Hepatic stellate cell (primary cell): ENCODE measurements around the gene MAPK4.
"Not testable (repeated sequence)": the region's sequence is repeated elsewhere in the genome, so short reads cannot be mapped to it uniquely, and the experiment has no call there.

Source experiments
- DNase-seq: peaks from one replicate; pipeline ENCODE4 v3.0.0; 2011; ENCODE audit warnings: low spot score

The MAPK4 gene

DNA sequence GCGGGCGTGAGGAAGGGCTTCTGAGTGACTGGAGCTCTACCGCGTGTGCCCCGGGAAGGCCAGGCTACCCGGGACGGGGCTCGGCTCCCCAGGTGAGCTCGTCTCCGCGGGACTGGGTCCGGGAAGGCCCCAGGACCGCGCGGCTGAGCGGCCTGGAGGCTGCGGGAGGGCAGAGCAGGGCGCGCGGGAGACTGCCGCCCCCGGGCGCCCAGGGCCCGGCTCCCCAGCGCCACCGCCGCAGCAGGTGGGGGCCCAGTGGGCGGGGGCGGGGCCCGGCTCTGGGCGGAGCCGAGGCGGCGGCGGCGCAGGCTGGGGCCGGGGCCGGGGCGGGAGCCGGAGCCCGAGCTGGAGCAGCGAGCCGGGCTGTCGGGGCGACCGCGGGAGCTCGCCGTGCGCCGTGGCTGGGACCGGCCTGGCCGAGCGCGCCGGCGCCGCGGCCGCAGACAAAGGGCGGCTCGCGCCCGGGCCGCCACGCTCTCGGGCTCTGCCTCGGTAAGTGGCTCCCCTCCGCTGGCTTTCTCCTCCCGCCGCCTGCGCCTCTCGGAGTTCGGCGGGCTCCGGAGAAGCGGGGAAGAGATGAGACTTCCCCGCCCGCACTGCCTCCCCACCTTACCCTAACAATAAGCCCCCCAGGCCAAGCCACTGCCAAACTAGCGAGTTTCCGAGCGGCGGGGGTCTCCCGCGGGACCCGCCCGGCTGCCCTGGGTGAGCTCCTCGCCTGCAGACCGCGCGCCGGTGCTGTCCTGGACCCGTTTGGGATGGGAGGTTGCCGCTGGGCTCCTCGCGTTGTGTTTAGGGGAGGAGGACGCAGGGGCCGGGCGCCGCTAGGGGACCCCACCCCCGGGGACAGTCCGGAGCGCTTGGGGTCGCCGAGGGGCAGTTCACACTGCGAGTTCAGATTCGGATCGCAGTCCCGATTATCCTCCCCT, at the start of gene MAPK4:
Gene MAPK4 (plus strand): TSS at position 336 of the 929 bp plus-strand sequence. CDS start 103,872 bp downstream, outside the sequence.
- DNase-seq, result peak; percentile 12

DNA sequence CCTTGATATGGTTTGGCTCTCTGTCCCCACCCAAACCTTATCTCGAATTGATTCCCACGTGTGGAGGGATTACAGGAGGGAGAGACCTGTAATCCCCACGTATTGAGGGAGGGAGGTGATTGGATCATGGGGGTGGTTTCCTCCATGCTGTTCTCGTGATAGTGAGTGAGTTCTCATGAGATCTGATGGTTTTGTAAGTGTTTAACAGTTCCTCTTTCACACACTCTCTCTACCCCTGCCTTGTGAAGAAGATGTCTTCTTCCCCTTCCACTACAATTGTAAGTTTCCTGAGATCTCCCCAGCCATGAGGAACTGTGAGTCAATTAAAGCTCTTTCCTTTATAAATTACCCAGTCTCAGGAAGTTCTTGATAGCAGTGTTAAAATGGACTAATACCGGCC, 42.6 kb upstream of the MAPK4 start:
- not testable (repeated sequence) for DNase-seq

DNA sequence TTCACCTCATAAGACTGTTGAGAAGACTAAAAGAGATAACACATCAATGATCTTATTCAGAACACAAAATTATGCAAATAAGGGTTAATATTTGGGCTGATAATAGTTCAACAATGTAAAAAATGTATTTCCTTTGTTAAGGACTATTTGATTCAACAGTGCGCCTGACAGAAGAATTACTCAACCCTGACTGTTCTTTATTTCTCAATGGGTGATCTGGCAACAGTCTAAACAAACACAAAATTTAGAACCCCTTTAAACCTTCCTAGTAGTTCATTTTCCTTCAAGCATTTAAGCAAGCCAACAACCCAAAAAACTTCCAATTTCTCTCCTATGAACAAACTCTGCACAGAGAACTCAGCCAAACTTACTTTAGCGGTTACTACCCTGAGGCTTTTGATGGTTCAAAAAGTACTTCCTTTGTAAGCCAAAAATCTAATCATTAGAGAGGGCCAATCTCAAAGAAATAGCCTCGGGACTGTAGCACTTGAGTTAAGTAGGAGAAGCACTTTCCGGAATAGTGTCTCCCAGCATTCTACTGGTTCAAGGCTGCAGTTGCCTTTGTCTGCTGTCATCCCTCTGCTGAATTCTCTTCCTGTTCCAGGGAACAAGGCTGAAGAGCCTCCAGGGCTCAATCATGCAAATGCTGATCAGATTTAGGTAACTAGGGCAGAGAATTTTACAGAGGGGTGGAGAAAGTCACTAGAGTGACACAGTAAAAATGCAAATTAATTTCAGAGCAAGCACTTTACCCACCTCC, 40.9 kb upstream of the MAPK4 start:
- no peak for DNase-seq

DNA sequence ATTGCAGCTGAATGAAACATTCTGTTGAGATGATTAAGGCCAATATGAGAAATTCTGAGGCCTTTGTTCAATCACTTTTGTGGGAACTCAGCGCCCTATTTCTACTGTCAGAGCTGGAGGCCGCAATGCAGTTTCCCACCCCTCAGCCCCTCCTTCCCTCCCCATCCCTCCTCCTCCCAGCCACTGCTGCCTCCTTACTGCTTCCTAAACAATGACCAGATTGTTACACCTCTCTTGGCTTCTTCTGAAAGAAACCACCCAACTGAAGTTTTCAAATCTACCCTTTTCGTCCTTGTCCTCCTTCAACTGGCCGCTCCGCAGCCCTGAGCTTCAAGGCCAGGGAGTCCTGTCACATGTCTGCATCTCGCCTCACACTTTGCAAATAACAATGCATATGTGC, 36.7 kb upstream of the MAPK4 start:
- no peak for DNase-seq

DNA sequence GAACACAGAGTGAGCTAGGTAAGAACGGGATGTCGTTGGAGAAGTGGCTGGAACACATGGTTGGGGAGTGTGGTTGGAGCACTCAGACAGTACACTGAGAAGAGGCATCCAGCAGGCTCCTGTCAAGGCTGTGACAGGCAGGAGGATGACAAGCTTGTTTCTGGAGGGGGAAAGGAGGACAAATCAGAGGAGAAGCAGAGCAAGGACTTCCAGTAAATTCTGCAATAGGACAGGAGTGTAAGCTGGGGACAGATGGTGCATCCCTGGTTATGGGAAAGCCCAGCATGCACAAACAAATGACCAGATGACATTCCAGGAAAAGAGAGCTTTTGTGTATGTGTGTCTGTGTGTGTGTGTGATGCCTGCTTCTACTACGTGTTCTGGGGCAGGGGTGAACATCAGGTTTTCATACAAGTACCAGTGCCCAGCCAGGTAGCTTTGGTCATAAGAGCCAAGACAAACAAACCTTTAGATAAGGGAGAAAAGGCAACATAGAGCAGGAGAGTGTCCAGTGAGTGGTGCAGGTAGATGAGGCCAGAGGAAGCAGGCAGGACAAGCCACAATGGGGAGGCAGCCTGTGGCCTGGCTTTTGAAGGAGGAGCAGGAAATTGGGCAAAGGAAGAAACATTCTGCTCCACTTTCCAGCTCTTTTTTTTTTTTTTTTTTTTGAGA, 32.1 kb upstream of the MAPK4 start:
- no peak for DNase-seq

DNA sequence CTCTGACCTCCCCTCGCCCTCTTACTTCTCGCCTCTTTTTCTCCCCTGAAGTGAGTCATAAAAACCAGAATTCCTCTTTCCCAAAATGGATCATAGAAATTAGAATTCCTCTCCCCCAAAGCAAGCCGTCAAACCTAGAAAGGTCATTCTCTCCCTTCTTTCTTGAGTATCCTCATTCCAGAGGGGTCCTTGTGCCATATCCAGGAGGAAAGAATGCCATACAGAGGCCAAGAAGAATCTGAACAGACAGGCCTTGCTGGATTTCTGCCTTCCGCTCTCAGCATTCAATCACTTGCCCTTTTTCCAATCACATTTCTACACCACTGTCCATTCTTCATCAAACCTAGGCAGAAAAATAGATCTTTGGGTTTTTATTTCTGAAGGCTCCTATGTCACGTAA, 31.1 kb upstream of the MAPK4 start:
- no peak for DNase-seq

DNA sequence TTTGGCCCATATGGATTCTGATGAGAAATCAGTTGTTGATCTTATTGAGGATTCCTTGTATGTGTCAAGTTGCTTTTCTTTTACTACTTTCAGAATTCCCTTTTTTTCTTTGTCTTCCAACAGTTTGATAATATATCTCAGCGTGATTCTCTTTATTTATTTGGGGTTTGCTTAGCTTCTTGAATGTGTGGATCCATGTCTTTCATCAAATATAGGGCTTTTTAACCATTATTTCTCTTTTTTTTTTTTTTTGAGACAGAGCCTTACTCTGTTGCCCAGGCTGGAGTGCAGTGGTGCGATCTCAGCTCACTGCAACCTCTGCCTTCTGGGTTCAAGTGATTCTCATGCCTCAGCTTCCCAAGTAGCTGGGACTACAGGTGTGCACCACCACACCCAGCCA, 26.1 kb upstream of the MAPK4 start:
- DNase-seq, result not testable (repeated sequence)

DNA sequence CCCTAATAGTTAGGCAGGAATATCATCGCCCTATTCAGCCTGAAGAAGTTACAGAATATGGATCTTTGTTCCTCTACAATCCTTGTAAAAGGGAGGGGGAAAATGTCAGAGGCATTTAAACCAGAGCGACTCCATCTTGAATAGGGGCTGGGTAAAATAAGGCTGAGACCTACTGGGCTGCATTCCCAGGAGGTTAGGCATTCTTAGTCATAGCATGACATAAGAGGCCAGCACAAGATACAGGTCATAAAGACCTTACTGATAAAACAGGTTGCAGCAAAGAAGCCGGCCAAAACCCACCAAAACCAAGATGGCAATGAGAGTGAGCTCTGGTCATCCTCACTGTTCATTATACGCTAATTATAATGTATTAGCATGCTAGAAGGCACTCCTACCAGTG, 15.4 kb upstream of the MAPK4 start:
- not testable (repeated sequence) for DNase-seq

DNA sequence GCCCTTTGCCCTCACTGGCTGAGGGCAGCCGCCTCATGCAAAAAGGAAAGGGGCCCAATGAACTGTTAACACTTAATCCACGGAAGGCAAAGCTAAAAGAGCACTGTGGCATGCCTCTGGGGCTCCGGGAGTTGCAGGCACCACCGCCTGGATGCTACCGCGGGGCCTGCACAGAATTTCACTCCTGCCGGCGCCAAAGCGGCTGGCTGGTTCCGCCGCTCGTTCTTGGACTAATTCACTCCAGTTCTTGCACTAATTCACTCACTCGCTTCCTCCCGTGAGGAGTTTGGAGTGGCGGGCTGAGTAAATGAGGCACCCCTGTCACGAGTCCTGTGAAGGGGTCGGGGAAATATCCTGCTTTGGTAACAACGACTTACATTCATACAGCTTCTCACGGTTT, 14.0 kb upstream of the MAPK4 start:
- DNase-seq, result no peak

DNA sequence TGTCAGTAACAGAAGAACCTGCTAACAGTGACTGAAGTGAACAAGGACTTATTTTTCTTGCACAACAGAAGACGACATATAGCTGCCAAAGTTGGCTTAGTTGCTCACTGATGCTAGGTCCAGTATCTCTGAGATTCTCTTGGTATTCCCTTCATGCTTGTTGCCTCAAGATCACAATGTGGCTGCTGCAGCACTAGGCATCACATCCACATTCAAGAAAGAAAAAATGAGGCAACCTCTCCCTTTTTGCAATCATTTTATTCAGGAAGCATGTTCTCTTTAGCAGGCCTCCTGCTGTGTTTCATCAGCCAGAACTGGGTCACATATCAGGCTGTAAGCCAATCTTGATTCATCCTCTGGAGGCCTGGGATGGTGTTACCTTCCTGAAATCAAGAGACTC, 11.7 kb upstream of the MAPK4 start:
- DNase-seq, result no peak

DNA sequence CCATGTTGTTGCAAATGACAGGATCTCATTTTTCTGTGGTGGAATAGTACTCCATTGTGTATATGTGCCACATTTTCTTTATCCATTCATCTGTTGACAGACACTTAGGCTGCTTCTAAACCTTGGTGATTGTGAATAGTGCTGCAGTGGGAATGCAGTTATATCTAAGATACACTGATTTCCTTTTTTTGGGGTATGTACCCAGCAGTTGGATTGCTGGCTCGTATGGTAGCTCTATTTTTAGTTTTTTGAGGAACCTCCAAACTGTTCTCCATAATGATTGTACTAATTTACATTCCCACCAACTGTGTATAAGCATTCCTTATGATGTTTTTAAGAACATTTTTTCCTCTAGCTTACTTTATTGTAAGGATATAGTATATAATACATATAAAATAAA, 8.2 kb upstream of the MAPK4 start:
- DNase-seq, result not testable (repeated sequence)

DNA sequence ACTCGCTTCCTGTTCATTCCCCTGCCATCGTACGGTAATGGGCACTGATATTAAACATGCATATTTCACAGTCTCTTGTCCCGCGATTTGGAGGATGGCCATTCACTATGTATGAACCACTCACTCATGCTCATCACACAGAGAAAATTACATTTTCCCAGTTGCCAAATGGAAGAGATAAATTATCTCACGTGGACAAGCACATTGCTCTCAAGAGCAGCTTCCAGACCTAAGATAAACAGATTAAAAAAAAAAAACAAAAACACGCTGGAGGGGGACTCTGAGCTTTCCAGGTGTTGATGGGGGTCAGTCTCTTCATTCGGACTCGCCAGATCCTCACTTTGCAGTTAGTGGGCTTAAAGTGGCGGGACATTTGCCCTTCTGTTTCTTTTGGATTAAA, 1.7 kb upstream of the MAPK4 start:
- no peak for DNase-seq

DNA sequence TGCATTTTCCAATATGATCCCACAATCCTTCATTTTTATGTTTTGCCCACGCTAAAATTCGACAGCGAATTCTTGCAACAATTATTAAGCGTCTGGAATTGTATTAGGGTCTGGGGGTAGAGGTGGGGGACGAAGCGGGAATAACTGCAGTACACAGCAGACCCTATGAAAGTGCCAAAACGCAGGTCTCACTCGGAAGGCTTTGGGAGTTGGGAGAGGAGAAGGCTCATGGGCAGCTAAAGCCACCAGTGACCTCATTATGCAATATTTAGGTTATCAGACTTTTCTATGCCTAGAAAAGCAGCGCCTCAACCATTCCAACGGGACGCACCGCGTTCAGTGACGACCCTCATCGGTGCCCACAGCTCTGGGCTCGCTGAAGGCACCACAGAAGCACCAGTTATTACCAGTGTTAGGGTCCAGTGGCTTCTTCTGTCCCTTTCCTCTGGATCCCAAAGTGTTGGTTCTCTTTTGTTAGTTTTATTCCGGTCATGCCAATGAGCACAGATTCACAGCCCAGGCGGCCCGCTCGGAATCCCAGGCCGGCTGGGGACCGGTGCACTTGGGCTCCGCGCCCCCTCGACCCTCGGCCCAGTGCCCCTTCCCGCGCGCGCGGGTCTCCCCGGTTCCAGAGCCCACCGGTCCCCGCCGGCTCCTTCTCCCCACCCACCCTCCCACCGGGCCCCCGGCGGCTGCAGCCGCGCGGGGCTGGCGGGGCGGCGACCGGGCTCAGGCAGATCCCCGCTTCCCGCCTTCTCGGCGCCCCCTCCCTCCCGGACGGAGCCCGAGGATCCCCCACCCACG, 737 bp upstream of the MAPK4 start:
- no peak for DNase-seq

DNA sequence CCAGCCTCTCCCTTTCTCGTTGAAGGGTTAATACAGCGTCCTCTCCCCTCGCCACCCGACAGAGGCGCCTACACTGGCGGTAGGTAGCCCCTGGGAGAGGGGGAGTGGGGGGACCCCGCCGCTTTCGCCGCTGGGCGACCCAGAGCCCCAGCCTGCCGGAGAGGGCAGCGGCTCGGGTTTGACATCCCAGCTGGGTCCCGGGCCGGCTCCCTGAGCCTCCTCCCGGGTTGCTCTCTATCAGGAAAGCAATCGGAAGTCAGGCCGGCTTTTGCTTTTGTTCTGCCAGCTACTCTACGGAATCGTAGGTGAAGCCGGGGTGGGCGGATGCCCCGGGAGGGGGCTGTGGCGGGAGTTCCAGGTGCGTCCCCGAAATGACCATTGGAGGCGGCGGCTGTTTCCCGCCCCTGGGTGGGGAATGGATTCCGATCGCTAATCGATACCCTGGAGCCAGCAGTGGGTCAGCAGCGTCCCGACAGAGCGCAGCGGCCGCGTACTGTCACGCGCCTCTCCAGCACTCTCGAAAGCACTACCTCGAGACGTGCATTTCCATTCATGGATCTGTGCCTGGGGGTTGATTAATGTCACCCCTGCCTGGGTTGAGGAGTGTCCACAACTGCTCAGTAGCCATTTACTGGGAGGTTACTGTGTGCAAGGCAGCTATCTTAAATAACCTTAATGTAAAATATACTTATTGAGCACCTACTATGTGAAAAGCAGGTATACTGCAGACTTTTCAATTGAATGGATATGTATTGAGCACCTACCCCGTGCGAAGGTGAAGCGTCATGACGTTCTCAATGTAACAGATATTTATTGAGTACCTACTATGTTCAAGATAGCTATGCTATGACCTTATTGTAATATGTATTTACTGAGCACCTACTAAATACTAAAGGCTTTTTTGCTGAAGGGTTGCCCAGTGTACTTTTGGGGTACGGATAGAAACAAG, 1.1 kb downstream of the MAPK4 start:
- DNase-seq, result no peak

DNA sequence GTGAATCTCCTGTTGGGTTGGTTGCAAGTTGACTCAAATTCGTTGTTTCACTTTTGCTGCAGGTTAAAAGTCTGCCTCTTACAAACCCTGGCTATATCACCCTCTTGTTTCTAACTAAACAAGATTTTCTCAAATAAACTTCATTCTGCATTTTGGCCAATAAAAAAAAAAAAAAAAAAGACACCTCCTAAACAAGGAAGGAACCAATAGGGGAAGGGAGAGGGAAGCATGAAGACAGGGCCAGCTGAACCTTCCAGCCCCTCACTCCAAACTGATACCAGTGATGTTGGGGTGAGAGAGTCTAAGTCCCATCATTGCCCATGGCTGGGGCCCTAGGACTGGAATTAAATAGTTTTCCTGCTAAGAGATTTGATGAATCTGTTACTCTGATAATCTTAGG, 2.4 kb downstream of the MAPK4 start:
- not testable (repeated sequence) for DNase-seq

DNA sequence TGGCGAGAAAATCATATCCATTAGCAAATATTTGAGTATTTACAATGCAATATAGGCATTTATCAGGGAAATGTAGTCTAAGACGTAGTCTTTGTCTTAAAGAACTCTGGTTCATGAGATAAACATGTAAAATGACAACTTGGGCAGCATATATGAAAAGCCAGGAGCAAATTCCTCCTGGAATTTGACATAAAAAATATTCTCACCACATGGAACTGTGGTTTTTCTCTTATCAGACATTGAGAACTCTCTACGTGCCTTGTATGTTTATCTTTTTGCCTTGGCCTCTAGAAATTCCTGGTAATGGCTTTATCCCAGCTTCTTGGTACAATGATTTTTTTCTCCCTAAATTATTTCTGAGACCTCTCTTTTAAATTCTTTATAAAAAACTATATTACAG, 2.8 kb downstream of the MAPK4 start:
- no peak for DNase-seq

DNA sequence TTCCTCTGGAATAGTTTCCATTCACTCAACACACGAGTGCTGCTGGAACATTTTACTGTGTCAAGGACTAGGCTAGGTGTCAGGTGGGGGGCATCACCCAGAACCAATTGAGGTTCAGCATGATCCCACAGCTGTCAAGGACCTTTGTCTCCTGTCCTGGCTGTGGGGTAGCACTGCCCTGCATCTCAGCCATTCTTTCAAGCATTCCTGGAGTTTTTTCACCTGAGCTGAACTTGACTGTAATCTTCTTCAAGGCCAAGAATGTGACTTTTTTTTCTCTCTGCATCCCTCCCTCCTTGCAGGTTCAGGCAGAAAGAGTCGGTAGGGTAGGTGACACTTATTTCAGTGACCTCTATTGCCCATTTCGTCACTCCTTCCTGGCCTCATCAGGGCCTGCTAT, 3.5 kb downstream of the MAPK4 start:
- no peak for DNase-seq

DNA sequence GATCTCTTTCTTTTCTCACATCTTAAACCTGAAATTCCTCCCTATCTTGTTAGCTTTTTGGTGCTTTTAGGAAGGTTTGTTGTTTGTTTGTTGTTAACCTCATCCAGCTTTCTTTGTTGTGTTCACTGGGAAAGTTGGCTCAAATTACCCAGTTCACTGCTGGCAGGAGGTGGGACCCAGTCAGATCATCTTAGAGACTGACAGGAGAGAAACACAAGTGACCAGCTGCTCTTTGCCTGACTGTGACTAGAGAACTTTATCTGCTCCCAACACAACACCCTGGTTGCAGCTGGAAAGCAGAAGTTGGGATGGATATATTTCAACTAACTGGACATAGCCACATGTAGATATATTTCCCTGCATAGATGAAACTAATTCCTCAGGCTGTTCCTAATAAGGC, 10.0 kb downstream of the MAPK4 start:
- no peak for DNase-seq

DNA sequence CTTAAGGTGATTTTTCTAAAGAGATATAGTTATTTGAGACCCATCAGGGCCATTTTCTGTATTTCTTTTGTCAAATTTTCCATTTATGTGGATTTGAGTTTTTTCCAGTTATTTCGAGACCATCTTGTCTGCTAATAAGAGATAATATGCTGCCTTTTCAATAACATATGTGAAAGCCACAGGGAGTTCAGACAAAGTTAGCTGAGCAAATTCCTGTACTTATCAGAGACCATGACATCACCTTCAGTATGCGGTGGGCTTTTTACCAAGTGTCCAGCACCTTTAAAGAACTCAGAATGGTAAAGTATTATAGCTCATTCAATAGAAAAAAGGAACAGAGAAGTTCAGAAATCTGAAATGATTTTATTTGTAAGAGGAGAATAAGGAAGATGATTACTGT, 11.7 kb downstream of the MAPK4 start:
- no peak for DNase-seq

DNA sequence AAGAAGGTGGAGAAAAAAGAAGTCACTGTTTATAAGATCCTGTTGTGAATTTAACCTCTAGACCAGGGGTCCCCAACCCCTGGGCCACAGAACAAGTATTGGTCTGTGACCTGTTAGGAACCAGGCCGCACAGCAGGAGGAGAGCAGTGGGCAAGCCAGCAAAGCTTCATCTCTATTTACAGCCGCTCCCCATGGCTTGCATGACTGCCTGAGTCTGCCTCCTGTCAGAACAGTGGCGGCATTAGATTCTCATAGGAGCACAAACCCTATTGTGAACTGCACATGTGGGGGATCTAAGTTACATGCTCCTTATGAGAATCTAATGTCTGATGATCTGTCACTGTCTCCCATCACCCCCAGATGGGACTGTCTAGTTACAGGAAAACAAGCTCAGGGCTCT, 13.3 kb downstream of the MAPK4 start:
- DNase-seq, result not testable (repeated sequence)

DNA sequence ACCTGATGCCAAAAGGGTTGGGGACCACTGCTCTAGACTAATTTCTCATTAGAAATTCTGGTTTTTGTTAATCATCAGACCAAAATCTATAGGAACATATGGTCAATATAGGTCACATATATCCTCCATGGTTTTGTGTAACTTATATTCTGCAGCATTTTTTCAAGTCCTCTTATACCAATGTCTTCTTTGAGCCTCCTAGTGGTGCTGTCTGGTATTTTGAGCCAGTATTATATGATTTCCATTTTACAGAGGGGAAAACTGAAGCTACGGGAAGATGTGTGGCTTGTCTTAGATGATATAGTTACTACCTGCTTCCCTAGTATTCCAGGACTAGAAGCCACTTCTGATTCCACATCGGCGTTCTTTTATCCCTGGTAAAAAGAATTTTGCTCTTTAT, 13.8 kb downstream of the MAPK4 start:
- DNase-seq, result no peak
